SHP77 (cell line): Measurements from ENCODE around the gene SLAMF6.

Source experiments
- DNase-seq, 2 experiments: peaks; one replicate each; lab custom pipeline; 2025; lab: John Stamatoyannopoulos, UW

The SLAMF6 gene

DNA sequence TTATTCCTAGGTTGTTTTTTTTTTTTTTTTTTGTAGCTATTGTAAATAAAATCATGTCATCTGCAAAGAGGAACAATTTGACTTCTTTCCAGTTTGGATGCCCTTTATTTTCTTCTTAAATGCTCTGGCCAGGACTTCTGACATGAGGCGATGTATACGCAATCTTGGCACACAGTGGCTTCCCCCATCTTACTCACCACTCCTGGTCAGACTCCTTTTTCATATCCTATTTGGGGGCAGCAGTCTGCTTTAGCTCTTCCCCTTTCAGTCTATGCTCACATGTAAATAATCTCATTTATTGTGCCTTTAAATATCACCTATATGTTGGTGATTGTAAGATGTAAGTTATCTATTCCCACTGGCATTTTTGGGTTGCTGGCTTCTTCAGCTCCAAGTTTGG is 56.1 kb downstream of the SLAMF6 start:
- no peak for DNase-seq

DNA sequence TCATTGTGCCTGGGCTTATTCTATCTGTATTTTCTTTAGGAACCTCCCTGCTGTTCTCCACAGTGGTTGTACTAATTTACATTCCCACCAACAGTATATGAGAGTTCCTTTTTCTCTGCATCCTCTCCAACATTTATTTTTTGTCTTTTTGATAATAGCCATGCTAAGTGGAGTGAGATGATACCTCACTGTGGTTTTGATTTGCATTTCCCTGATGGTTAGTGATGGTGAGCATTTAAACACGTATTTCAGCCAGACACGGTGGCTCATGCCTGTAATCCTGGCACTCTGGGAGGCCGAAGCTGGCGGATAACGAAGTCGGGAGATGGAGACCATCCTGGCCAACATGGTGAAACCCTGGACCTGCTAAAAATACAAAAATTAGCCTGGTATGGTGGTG is 57.9 kb downstream of the SLAMF6 start:
- DNase-seq = no peak

DNA sequence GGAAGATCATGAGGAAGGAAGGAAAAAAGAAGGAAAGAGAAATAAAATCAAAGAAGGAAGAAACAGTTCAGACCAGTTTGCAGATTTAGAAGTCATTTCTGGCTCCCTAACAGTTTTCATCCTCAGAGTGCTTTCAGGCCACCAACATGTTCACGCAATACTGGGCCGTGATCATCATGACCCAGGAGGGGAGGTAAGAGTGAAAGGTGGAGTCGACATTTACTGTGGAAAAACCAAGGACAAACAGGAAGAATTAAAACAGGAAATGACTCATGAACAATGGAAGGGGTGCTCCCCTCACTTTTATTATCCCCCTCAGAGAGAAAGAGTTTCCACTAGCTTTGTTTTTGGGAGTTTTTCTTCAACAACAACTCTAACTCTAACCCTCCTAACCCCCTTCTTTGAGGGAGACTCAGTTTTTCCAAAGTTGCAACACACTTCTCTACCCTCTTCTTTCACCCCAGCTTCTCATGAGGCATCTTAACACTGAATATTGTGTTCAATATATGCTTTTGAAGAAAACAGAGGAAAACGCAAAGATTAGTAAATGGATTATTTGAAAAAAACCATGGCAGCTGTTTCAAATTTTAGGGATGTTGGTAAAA is 62.3 kb downstream of the SLAMF6 start:
- DNase-seq = no peak

DNA sequence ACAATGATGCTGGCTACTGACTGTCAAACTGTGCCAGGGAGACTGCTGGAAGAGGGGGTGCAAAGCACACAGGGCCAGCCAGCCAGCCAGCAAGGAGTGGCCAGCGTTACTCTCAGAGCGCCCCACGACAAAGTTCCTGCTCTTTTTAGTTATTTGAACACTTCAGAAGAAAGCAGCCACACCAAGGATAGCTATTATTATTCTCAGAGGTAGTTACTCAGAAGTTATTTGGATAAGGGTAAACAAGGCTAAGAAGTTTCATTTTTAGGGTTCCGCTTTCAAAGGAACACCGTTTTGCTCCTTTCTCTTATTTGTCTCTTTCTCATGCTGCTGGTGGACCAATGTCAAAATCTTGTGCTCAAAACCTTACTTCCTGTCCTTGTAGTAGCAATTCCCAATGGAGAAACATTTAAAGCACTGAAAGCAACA is 62.8 kb downstream of the SLAMF6 start:
- no peak for DNase-seq

DNA sequence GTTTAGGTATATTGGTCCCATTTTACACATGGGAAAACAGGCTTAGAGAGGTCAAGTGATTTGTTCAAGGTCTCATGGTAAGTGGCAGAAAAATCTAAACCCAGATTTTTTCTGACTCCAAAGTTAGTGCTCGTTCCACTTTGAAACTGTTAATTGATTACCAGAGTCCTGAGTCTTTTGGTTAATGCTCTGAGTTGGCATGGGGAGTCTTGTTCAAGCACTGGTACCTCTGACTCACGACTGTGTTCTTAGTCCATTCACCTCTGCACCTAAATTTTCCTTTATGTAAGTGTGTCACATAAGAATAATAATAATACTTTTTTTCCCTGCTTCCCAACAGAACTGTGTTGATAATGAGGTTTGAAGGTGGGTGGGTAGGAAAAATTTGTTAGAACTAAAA is 63.4 kb downstream of the SLAMF6 start:
- no peak for DNase-seq

DNA sequence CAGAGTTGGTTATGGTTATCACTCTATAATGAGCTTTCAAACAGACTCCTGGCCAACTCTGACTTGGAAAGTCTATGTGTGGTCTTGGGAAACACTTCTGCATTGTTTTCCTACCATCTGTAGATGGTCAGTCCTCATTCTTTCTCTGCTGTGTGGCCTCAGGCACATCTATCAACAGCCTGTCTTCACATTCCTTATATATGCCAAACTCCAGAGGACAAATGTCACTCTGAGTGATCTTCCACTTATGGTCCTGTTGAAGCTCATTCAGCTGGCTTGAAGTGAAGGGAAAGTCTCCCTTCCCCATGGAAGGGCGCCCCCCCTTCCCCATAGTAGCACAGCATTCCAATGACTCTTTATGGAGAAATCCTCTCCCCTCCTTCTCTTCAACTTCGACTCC is 64.0 kb downstream of the SLAMF6 start:
- no peak for DNase-seq

DNA sequence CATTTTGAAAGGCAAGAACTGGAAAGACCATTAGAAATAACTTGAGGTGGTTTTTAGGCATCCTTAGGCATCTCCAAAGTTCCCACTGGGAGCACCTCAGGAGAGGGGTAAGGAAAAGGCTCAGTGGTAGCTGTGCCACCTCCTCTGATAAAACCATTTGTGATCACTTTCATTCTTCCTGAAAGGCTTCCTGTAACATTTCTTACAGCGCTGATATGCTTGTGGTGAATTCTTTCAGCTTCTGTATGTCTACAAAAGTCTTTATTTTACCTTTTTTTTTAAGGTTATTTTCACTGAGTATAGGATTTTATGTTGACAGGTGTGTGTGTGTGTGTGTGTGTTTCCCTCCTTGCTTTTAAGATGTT is 67.9 kb downstream of the SLAMF6 start:
- no peak for DNase-seq

DNA sequence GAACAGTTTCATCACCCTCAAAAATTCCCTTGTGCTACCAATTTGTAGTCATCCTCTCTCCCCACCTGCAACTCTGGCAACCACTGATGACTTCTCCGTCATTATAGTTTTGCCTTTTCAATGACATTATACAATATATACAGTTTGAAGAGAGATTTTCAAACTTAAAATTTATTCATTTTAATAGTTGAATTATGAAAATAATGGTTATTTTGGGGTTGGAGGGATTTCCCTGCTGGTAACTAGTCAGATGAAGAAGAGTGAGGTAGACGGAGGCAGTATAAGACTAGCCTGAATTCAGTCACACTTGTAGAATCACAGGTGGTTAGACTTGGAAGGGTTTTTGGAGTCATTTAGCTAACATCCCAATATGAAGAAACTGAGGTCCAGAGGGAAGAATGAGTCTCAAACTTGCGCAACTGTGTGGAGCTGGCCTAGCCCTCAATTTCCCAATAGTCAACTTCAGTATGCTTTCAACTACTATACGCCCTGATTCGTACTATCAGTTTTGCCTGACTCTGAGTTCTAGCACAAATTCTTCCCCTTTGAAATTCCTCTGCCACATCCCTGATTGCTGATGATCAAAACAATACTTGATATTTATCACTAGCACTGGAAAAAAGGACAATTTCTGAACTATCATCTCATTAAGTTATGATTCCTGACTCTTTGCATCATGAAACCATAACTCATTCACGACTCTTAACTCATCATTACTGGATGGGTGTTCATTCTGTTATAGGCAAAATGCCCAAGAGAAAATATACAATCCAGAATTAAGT is 68.5 kb downstream of the SLAMF6 start:
- DNase-seq = no peak

DNA sequence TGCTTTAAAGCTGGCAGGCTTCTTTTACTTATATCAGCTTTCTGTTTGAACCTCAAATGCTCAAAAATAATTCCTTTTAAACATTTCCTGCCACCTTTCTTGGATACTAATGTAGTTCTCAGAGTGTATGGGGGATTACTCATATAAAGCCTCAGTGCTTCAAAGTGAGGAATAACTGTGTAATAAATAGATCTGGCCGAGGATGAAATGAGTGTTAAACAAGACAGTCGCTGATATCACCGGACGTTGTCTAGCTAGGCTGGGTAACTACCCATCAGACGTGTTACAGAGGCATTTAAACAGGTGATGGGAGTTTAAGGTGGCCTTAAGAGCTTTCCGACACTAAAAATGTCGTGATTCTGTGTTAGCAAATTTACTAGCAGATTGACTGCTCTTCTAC is 69.6 kb downstream of the SLAMF6 start:
- no peak for DNase-seq

DNA sequence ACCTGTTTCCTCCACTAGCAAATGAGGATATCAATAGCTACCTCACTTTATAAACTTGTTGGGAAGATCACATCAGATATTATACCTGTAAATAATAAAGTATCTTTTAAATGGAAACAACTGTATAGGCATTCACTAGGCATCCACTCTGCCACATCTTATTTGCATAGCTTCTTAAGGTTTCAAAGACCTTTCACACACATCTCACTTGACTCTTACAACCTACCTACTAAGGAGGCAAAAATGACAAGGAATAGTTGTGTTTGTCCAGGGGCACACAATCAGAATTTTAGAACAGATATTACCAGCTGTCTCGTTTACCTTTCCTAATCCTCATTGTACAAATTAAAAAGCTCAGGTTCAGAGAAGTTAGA is 71.2 kb downstream of the SLAMF6 start:
- DNase-seq = no peak

DNA sequence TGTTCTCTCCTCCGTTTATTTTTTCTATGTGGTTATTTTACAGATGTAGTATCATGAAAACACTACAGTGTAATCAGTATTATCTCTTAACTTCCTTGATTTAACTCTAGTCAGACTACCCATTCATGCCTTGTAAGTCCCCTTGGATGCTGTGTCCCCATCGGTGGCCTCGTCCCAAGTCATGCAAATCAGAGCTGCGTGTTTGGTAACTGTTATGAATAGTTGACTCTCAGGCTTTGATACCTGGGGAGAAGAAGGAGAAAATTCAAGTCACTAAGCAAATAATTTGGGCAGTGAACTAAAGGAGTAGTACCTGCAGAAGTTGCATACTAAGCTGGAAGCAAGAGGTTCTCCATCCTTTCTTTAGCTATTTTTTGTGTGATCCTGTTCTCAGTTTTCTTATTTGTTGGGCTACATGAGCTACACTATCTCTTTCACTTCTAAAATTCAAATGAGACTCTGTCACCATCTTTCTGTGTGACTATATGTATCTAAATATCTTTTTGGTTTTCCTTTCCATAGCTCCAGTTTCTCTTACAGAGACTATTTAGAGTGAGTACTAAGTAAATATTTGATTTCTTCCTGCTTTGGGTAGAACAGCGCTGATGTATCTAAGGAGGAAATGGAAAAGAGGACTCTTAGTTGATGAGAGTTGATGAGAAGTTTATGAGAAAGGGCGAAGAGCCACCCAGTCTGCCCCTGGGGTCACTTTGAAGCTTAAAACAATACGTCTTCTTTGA is 71.8 kb downstream of the SLAMF6 start:
- no peak for DNase-seq

DNA sequence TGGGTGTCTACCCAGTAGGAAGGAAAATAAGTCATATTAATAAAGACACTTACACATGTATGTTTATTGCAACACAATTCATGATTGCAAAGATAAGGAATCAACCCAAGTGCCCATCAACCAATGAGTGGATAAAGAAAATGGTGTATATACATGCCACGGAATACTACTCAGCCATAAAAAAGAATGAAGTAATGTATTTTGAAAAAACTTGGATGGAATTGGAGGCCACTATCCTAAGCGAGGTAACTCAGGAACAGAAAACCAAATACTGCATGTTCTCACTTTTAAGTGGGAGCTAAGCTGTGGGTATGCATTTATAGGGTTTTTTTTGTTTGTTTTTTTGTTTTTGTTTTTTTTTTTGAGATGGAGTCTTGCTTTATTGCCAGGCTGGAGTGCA is 73.6 kb downstream of the SLAMF6 start:
- no peak for DNase-seq

DNA sequence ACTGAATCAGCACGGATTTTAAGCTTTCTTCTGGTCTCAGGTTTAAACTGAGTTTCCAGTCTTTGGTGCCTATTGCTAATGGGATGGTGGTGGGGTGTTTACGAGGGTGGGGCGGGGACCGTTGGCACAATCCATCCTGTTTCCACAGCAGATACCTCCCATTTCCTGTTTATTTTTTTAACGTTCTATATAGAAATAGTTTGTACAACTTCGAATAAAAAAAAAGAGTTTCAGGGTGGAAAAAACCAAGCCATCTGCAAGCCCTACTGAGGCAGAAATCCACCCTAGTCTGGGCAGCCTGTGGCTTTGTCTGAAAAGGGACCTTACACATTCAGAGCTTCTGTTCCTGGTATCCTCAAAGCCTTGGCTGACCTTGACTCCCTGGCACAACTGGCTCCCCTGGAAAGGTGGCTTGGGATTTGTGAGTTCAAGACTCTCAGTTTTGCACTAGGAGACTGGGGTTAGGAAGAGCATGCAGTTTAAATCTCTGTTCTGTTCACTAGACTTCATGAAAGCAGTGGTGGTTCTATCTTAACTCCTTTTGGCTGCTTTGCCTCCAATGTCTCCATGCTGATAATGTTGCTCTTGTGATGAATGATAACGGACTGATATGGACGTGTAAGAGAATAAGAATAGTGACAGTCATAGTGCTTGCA is 76.0 kb downstream of the SLAMF6 start:
- DNase-seq = no peak

DNA sequence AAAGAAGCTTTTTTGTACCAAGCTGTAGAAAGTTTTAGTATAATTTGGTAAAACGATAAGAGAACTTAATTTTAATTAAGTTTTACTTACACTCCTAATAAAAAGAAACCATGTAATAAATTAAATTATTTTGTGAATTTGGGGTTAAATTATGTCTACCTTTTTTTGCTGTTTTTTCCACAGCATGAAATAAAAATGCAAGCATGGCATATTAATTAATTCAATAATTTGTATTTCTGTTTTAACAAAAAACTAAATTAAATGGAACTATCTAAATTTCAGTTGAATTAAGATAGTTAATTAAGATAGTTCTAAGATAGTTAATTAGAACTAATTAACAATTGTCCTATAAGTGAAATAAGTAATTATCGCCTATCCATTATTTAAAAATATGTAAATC is 83.3 kb downstream of the SLAMF6 start:
- DNase-seq = no peak

DNA sequence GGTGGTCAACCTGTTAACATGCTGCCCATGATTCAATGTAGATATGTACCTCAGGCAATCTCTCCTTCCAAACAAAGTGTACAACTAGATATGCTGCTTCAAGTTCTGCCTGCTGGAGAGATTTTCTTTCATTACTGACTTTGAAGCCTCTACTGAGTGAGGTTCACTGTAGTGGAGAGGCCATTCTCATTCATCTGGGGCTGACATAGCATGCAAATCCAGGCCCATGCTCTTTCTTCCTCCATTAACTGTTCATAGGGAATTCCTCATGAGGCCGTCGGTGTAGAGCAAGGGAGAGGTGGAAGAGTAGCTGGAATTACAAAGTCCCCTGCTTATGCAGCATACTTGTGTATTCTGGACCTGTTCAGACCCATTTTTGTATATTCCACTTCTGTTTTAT is 84.1 kb downstream of the SLAMF6 start:
- DNase-seq = no peak

DNA sequence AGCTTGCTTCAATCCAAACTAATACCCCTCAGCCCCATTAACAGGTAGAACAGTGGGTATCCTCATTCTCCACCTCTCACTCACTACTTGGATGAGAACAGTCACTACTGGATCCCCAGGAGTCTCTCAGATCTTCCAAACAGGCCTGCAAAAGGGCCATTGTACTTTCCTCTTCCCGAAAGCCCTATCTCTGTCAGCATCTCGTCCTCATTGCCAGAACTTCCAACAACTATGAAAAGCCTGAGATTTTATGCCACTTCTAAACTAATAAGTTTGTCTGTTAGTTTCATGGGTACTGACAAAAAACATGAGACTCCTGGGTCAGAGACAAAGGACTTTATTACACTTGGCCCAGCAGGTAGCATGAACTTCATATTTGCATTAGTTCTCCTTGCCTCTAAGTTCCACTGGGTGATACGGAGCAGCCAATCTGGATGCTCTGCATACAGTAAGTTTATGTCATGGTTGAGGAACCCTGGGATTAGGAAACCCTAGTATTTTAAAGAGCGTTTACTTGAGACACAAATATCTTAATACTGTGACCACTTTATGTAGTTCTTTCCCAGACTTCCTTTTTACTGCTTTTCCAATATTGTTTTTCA is 84.6 kb downstream of the SLAMF6 start:
- DNase-seq = no peak

DNA sequence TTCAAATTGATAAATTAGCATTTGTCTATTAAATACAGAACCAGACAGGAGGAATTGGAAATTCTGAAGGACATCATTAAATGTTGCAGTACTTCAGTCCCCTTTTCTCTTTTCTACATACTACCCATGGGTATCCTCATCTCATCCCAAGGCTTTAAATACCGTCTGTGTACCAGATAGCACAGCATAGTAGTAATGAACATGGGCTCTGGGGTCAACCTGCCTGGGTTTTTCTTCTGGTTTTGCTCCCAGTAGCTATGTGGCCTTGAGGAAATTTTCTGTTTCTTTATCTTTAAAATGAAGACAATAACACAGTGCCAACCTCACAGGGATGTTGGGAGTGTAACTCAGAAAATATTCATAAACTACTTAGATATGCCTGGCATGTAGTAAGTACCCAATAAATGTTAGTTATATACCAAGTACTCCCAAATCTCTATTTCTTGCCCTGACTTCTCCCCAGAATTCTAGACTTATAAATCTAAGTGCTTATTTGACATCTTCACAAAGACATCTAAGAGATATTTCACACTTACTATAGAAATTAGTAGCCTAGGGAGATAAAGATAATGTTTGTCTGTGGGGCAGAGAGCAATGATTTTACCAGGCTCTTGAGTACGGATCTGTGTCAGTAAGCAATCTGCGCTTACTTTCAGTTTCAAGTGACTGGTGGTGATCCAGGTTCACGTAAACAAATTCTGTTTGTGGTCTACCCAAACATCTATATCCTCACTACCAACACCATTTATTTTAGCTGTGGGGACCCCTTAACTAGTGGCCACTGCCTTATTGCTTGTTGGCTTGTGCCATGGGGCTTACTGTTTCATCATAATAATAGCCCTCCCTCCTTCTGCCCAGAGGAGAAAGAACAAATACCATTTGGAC is 85.4 kb downstream of the SLAMF6 start:
- DNase-seq = no peak

DNA sequence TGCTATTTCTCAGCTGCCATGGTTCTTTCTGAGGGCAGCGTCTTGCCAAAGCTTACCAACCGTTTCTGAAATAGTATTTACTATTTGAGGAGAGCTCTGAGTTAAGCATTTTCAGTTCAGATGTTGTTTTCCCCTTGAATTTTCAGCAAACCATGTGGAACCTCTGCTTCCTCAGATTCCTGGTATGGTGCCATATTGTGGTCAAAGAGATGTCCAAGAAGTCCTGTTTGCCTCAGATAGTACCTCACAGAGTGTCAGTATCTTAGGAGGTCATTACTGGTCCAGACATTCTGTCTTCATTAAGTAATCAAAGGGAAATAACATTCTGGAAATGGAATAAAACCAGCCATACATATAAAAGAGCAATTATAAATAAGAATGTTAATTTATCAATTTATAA is 86.1 kb downstream of the SLAMF6 start:
- no peak for DNase-seq
